Left lobe of liver (tissue), 2 donors: ENCODE results near the gene C20orf144. TPM values are rescaled to one million over a fixed set of nuclear protein-coding genes. Genes with fewer than 3 reads are reported as not detected.

Source experiments
- ATAC-seq: fragments of 200-7000 bp; cut with Tn5 transposase; one replicate; pipeline ENCODE4 v1.9.1; 2020; ENCODE audit warnings: mild to moderate bottlenecking, moderate library complexity
- DNase-seq: peaks from one replicate; pipeline ENCODE4 v3.0.0-alpha.2; 2020; ENCODE audit warnings: low spot score
- total RNA-seq: library from RNA; stranded (reverse); gene quantifications from one replicate; pipeline ENCODE4 v1.2.1, GENCODE V29; 2021
- donor health status: DM: no; HTN: no; CAD: no; lungs with moderate emphysema.
- donor health status: DM: no; HTN: yes; CAD: no.

Gene C20orf144
- total RNA-seq, 1 donor from 2014 or later: not detected

GRCh38 chr20:33664085-33664761 lies 2.1 kb downstream of the C20orf144 start:
- DNase-seq (no peak), ATAC-seq (no peak)

GRCh38 chr20:33664762-33665144 lies 2.6 kb downstream of the C20orf144 start:
- ATAC-seq (no peak), DNase-seq (no peak)

GRCh38 chr20:33666293-33667244 lies 4.4 kb downstream of the C20orf144 start, which contains the start of gene ACTL10:
TSS of gene ACTL10 (plus strand) at chr20:33666943. CDS start at chr20:33667498, 555 bp downstream.
- peak; percentile 68 for ATAC-seq
- DNase-seq: peak; percentile 94

GRCh38 chr20:33667245-33667675 lies 5.1 kb downstream of the C20orf144 start:
- peak; percentile 61 for ATAC-seq
- peak; percentile 82 for DNase-seq

- DNase-seq (peak; percentile 85), ATAC-seq (peak; percentile 74)
These were observed 5.7 kb downstream of the C20orf144 start for GRCh38 chr20:33667676-33668465.

- DNase-seq: no peak
- ATAC-seq: no peak
These were observed 6.5 kb downstream of the C20orf144 start for GRCh38 chr20:33668466-33669155.

GRCh38 chr20:33669224-33669623 lies 7.1 kb downstream of the C20orf144 start:
- DNase-seq: no peak

GRCh38 chr20:33669873-33670640 lies 7.9 kb downstream of the C20orf144 start:
- ATAC-seq (no peak), DNase-seq (no peak)

More at GRCh38 chr20:33669224-33669623, 7.1 kb downstream of the C20orf144 start:
- no peak for ATAC-seq

- DNase-seq (no peak), ATAC-seq (no peak)
These were observed 8.8 kb downstream of the C20orf144 start for GRCh38 chr20:33670715-33671499.

GRCh38 chr20:33671573-33672288 lies 9.6 kb downstream of the C20orf144 start:
- DNase-seq (no peak), ATAC-seq (no peak)

- DNase-seq (no peak), ATAC-seq (no peak)
These were observed 10.4 kb downstream of the C20orf144 start for GRCh38 chr20:33672426-33673113.

- DNase-seq (no peak), ATAC-seq (no peak)
These were observed 10.9 kb downstream of the C20orf144 start for GRCh38 chr20:33673114-33673409.

GRCh38 chr20:33673410-33674293 lies 11.5 kb downstream of the C20orf144 start:
- no peak for DNase-seq
- peak; percentile 12 for ATAC-seq

- DNase-seq (peak; percentile 91), ATAC-seq (peak; percentile 93)
These were observed 12.4 kb downstream of the C20orf144 start, which contains the start of gene NECAB3 for GRCh38 chr20:33674294-33675135. TSS of gene NECAB3 (minus strand) at chr20:33674428. CDS start at chr20:33674352, 76 bp downstream.

- DNase-seq (no peak), ATAC-seq (no peak)
These were observed 13.2 kb downstream of the C20orf144 start for GRCh38 chr20:33675136-33675959.
